Heart right ventricle (tissue), 16 donors: ENCODE results near the gene SLC4A8. TPM values are rescaled to one million over a fixed set of nuclear protein-coding genes. Genes with fewer than 3 reads are reported as not detected.

Source experiments
- ATAC-seq, 8 donors: fragments of 200-7000 bp; cut with Tn5 transposase; one replicate each; pipeline ENCODE4 v1.9.1; 2020; ENCODE audit warnings: mild to moderate bottlenecking in 8 of 8, moderate library complexity in 8 of 8, moderate number of reproducible peaks in 1 of 8
- DNase-seq, 2 donors: peaks; one replicate each; pipeline ENCODE4 v3.0.0-alpha.2; 2020
- H3K27ac ChIP-seq, 10 donors: fragments of 200-600 bp; sonication (generic) in 2 of 10; one replicate each; pipeline versions ENCODE4 v1.5.0 to v1.8.0; 2020 to 2022; ENCODE audit warnings: mild to moderate bottlenecking in 3 of 10
- H3K27me3 ChIP-seq, 7 donors: fragments of 200-600 bp; one replicate each; pipeline ENCODE4 v1.8.0; 2021 to 2022; ENCODE audit warnings: mild to moderate bottlenecking in 2 of 7
- H3K36me3 ChIP-seq, 9 donors: fragments of 200-600 bp; sonication (generic) in 1 of 9; one replicate each; pipeline versions ENCODE4 v1.5.0 to v1.8.0; 2020 to 2022; ENCODE audit warnings: mild to moderate bottlenecking in 2 of 9
- H3K4me1 ChIP-seq, 9 donors: fragments of 200-600 bp; sonication (generic) in 1 of 9; one replicate each; pipeline versions ENCODE4 v1.5.0 to v1.8.0; 2020 to 2022; ENCODE audit warnings: mild to moderate bottlenecking in 4 of 9
- H3K4me3 ChIP-seq, 10 donors: fragments of 200-600 bp; sonication (generic) in 2 of 10; one replicate each; pipeline versions ENCODE4 v1.5.0 to v1.8.0; 2020 to 2022; ENCODE audit warnings: mild to moderate bottlenecking in 7 of 10, moderate library complexity in 2 of 10
- H3K9me3 ChIP-seq, 11 donors: fragments of 200-600 bp in 10 of 11; sonication (generic) in 2 of 11; one replicate each; pipeline versions ENCODE4 v1.5.0 to v1.8.0; 2013 to 2022; ENCODE audit warnings: mild to moderate bottlenecking in 2 of 11, control low read depth in 1 of 11, moderate library complexity in 1 of 11
- CTCF ChIP-seq, 9 donors: fragments of 200-600 bp; sonication (generic) in 2 of 9; IDR thresholded peaks; one replicate each; pipeline versions ENCODE4 v1.5.0 to v1.8.0; 2021 to 2022; ENCODE audit warnings: antibody characterized with exemption in 9 of 9, mild to moderate bottlenecking in 5 of 9, moderate library complexity in 1 of 9
- WGBS, 2 donors: extraction: QIAGEN DNeasy Blood & Tissue Kit; methylation state at CpG; one replicate each; pipeline ENCODE4 v1.1.7; 2013; ENCODE audit warnings: inconsistent platforms in 1 of 2; 5-methylcytosine and 5-hydroxymethylcytosine counted together
- intact Hi-C, 10 donors: fragments of 100-400 bp; cut with DNase I; formaldehyde crosslinking; loops; one replicate each; pipeline versions ENCODE4 v1.11.1 to v1.14.2; 2022
- polyA plus RNA-seq, 2 donors: library from polyadenylated mRNA; stranded (reverse); fragments of 200-250 nt; gene quantifications; one replicate each; pipeline ENCODE4 v1.2.3, GENCODE V29; 2013
- total RNA-seq, 10 donors: library from RNA; stranded (reverse); fragmentation: NEBNext Ultra II Directional in 3 of 10; extraction: Animal tissue kit (Norgen Biotek cat#: 25700) in 3 of 10; gene quantifications; one replicate each; pipeline versions ENCODE4 v1.2.1 to v1.2.4, GENCODE V29; 2021 to 2023
- donor health status: Arrhythmogenic right ventricular cardiomyopathy.
- donor health status: ischemic (EF 13 %, LVEDD 7.1; RV severe dilation, severe dysfunction).
- donor health status: healthy with polysubstance abuse.
- donor health status: DM: no; HTN: yes; CAD: no.
- donor health status: DM: no; HTN: no; CAD: no.
- donor health status: ischemic (EF 25% LVEDD 6.9; RV normal size, moderate dysfunction).
- donor health status: ischemic (EF 25% LVEDD 5.7; RV mildly dilated, moderate dysfunction).
- donor health status: healthy.
- donor health status: DM: yes; HTN: yes; CAD: no.
- donor health status: Ischemic cardiomyopathy.
- donor health status: ischemic (EF 35%, LVEDD 5.7; RV mildly dilated, moderate dysfunction).
- donor health status: nonischemic (EF 11% LVEDD 7.7; RV severe dilation, severe dysfunction).
- donor health status: DM: yes; HTN: yes; CAD: no.
- donor health status: PGD.
- donor health status: ischemic (EF 29% LVEDD 5.4; RV normal size, mild dysfunction).
- donor health status: nonischemic (EF 23%, LVEDD 6.1; RV moderate dilation, normal function).

Gene SLC4A8
- total and polyA plus RNA-seq, 12 donors, result 0.12 to 1.8 (median 0.58) TPM

- no peaks in the 10 kb centered on the region for H3K9me3 ChIP-seq
- intact Hi-C loops, result loop anchor here in 8 of 10 donors (1.0 to 10.0 kb wide), 14 partner anchors 111 to 653 kb away; partner anchors contain the start of gene SMIM41 (in 1 of the 8)
- DNase-seq (peak in 1 of 2 donors; percentile 40), ATAC-seq (peak in 6 of 8 donors; percentile 29 to 67 (median 43))
- peaks cover 0 to 46% (median 21%) of the 10 kb centered on the region in 7 donors for H3K27me3 ChIP-seq
- TF ChIP-seq CTCF (IDR thresholded peaks at IDR 0.05), result peak; percentile 10 to 75 (median 65)
- H3K4me1 ChIP-seq, result peaks cover 0 to 13% (median 10%) of the 10 kb centered on the region in 9 donors
- H3K36me3 ChIP-seq, result no peaks in the 10 kb centered on the region
- WGBS, 2 donors, result 69 to 73% methylated on average over 5 of the region's 5 CpGs
- H3K27ac ChIP-seq, result no peak overlapping the region
- H3K4me3 ChIP-seq, result no peak overlapping the region
Measured at GRCh38 chr12:51421266-51421884, 3.3 kb upstream of the SLC4A8 start.

DNA sequence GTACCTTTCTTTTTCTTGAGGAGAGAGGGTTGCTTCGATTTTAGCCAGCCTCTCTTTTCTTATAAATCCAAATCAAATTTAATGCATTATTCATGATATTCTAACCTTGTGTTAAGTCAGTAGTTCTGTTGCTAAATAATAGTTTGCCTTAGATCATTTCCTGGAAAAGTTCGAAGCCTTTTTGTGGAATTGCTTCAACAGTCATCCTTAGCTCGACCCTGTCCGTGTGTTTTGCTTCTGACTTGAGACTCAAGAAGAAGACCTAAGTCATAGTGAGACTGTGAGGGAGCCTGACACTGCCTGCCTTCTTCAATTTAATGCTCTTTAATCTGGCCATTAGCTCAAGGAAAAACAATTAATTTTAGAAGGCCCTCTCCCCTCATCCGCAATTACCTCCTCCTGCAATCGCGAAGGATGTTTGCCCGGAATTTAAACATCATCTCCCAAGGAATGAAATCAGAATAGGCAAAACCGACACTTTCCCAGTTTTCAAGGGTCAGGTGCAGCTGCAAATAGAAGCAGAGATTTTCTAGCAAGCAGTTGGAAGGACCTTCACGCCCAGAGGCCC, 453 bp upstream of the SLC4A8 start:
- Histone ChIP-seq H3K9me3 (no peaks in the 10 kb centered on the region), H3K4me1 (peaks cover 0 to 13% (median 10%) of the 10 kb centered on the region in 9 donors), H3K27me3 (peaks cover 0 to 36% (median 11%) of the 10 kb centered on the region in 7 donors), H3K36me3 (no peaks in the 10 kb centered on the region), H3K4me3 (peak overlapping the region in 8 of 10 donors; percentile 48 to 66 (median 60)), H3K27ac (no peak overlapping the region)
- intact Hi-C loops, result loop anchor here in 9 of 10 donors (2.0 to 10.0 kb wide), 11 partner anchors 108 to 651 kb away; partner anchors contain the start of gene SMIM41 (in 1 of the 9)
- WGBS, 2 donors, result 28 to 32% methylated on average over 10 of the region's 10 CpGs
- TF ChIP-seq CTCF (IDR thresholded peaks at IDR 0.05), result no peak
- ATAC-seq, result no peak
- no peak for DNase-seq

- Histone ChIP-seq H3K36me3 (no peaks in the 10 kb centered on the region), H3K4me1 (peaks cover 0 to 13% (median 10%) of the 10 kb centered on the region in 9 donors), H3K27ac (no peak overlapping the region), H3K27me3 (peaks cover 0 to 24% (median 6%) of the 10 kb centered on the region in 7 donors), H3K4me3 (no peak overlapping the region), H3K9me3 (no peaks in the 10 kb centered on the region)
- intact Hi-C loops, result loop anchor here in 6 of 10 donors (5.0 to 10.0 kb wide), 7 partner anchors 104 to 647 kb away; partner anchors contain the start of gene SMIM41 (in 1 of the 6)
- no peak for TF ChIP-seq CTCF (IDR thresholded peaks at IDR 0.05)
- ATAC-seq (no peak), DNase-seq (no peak)
- 88 to 93% methylated on average over 4 of the region's 4 CpGs for WGBS, 2 donors
Measured at GRCh38 chr12:51428256-51428655, 3.6 kb downstream of the SLC4A8 start.

- H3K27ac ChIP-seq, result no peak overlapping the region
- no peak for DNase-seq
- peaks cover 0 to 6% (median 5%) of the 10 kb centered on the region in 9 donors for H3K4me1 ChIP-seq
- no peak for ATAC-seq
- H3K9me3 ChIP-seq, result no peaks in the 10 kb centered on the region
- intact Hi-C loops, result loop anchor here in 7 of 10 donors (5.0 to 10.0 kb wide), 7 partner anchors 103 to 645 kb away; partner anchors contain the start of gene SMIM41 (in 1 of the 7)
- 94 to 97% methylated on average over 4 of the region's 4 CpGs for WGBS, 2 donors
- no peak for TF ChIP-seq CTCF (IDR thresholded peaks at IDR 0.05)
- H3K27me3 ChIP-seq, result peaks cover 0 to 19% (median 6%) of the 10 kb centered on the region in 7 donors
- no peak overlapping the region for H3K4me3 ChIP-seq
- no peaks in the 10 kb centered on the region for H3K36me3 ChIP-seq
Measured at GRCh38 chr12:51429700-51430099, 5.1 kb downstream of the SLC4A8 start.
